Stomach smooth muscle (tissue), 2 donors: ENCODE measurements around the gene ICAM5.
"Not testable (repeated sequence)": the region's sequence is repeated elsewhere in the genome, so short reads cannot be mapped to it uniquely, and the experiment has no call there.

Source experiments
- H3K27ac ChIP-seq: one replicate; pipeline ENCODE4 v1.7.0; 2013; ENCODE audit warnings: mild to moderate bottlenecking, low read length, inconsistent platforms
- H3K27me3 ChIP-seq, 2 donors: one replicate each; pipeline ENCODE4 v1.7.0; 2013; ENCODE audit warnings: low read length in 2 of 2; ENCODE audit not compliant: insufficient read depth in 2 of 2, control insufficient read depth in 1 of 2
- H3K36me3 ChIP-seq, 2 donors: one replicate each; pipeline ENCODE4 v1.7.0; 2013; ENCODE audit warnings: low read length in 2 of 2; ENCODE audit not compliant: control insufficient read depth in 2 of 2, insufficient read depth in 2 of 2
- H3K4me1 ChIP-seq: one replicate; pipeline ENCODE4 v1.7.0; 2013; ENCODE audit warnings: low read length; ENCODE audit not compliant: control insufficient read depth, insufficient read depth
- H3K4me3 ChIP-seq, 2 donors: one replicate each; pipeline ENCODE4 v1.7.0; 2013; ENCODE audit warnings: low read length in 2 of 2
- H3K9ac ChIP-seq, 2 donors: one replicate each; pipeline ENCODE4 v1.7.0; 2013; ENCODE audit warnings: low read length in 2 of 2, mild to moderate bottlenecking in 1 of 2
- H3K9me3 ChIP-seq, 2 donors: one replicate each; pipeline ENCODE4 v1.7.0; 2013; ENCODE audit warnings: low read length in 2 of 2; ENCODE audit not compliant: control insufficient read depth in 2 of 2
- donor health status: healthy.
- donor health status: Pancreatic carcinoma.

The ICAM5 gene, protein sequence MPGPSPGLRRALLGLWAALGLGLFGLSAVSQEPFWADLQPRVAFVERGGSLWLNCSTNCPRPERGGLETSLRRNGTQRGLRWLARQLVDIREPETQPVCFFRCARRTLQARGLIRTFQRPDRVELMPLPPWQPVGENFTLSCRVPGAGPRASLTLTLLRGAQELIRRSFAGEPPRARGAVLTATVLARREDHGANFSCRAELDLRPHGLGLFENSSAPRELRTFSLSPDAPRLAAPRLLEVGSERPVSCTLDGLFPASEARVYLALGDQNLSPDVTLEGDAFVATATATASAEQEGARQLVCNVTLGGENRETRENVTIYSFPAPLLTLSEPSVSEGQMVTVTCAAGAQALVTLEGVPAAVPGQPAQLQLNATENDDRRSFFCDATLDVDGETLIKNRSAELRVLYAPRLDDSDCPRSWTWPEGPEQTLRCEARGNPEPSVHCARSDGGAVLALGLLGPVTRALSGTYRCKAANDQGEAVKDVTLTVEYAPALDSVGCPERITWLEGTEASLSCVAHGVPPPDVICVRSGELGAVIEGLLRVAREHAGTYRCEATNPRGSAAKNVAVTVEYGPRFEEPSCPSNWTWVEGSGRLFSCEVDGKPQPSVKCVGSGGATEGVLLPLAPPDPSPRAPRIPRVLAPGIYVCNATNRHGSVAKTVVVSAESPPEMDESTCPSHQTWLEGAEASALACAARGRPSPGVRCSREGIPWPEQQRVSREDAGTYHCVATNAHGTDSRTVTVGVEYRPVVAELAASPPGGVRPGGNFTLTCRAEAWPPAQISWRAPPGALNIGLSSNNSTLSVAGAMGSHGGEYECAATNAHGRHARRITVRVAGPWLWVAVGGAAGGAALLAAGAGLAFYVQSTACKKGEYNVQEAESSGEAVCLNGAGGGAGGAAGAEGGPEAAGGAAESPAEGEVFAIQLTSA

DNA sequence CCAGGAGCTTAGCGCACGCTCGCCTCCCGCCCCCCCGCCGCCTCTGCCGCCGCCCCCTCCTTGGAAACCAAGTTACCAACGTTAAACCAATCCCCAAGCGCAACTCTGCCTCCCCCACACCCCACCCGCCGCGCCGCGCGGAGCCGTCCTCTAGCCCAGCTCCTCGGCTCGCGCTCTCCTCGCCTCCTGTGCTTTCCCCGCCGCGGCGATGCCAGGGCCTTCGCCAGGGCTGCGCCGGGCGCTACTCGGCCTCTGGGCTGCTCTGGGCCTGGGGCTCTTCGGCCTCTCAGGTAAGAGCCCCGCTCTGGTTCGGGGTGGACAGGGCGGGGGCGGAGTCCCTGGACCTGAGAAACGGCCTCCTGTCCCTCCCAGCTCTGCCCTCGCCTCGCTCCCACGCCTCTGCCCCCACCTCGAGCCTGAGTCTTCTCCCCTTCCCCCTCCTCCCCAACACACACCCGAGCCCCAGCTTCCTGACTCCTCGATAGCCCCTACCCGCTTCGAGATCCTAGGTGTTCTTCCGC lies at the start of gene ICAM5:
Gene ICAM5, plus strand, starts transcription at position 117 of the 521 bp plus-strand sequence. Its CDS starts 92 bp downstream, at position 209.
- peaks cover 76 to 85% of the 10 kb centered on the region in 2 donors for H3K27me3 ChIP-seq
- H3K9me3 ChIP-seq: no peaks in the 10 kb centered on the region
- peak within 1 kb of the TSS; percentile 49 to 67 for H3K4me3 ChIP-seq
- H3K9ac ChIP-seq: no peak within 1 kb of the TSS
- H3K4me1 ChIP-seq: peaks cover 56% of the 10 kb centered on the region
- no peaks in the 10 kb centered on the region for H3K36me3 ChIP-seq
- no peak within 1 kb of the TSS for H3K27ac ChIP-seq

DNA sequence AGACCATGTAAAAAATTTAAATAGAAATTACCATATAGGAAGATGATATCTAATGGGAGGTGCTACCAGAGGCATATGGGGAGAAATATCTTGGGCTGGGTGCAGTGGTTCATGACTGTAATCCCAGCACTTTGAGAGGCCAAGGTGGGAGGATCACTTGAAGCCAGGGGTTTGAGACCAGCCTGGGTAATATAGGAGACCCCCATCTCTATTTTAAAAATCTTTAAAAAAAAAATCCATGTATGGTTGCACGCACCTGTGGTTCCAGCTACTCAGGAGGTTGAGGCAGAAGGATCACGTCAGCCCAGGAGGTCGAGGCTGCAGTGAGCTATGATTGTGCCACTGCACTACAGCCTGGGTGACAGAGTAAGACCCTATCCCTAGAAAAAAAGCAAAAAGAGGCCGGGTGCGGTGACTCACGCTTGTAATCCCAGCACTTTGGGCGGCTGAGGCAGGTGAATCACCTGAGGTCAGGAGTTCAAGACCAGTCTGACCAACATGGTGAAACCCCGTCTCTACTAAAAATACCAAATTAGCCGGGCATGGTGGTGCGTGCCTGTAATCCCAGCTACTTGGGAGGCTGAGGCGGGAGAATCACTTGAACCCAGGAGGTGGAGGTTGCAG lies 47.8 kb upstream of the ICAM5 start:
- H3K4me1 ChIP-seq, H3K27ac ChIP-seq, H3K9me3 ChIP-seq, H3K36me3 ChIP-seq, H3K9ac ChIP-seq, H3K4me3 ChIP-seq, H3K27me3 ChIP-seq: not testable (repeated sequence)

DNA sequence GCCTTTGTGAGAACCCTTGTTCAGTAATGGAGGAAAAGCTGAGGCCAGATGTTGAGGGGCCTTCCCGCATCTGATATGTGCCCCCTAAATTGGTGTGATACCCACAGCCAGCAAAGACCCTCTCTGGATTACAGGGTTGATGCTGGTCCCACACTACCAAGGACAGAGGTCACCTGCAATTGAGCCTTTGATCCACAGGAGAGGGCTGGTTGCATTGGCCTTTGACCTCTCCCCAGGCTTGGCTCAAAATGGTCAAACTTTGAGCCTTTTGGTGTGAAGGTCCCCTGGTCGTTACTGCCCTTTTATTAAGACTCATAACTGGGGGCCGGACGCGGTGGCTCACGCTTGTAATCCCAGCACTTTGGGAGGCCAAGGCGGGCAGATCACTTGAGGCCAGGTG lies 46.1 kb upstream of the ICAM5 start:
- Histone ChIP-seq H3K4me3 (no peak overlapping the region), H3K36me3 (no peaks in the 10 kb centered on the region), H3K27me3 (no peaks in the 10 kb centered on the region), H3K9me3 (no peaks in the 10 kb centered on the region), H3K9ac (no peak overlapping the region), H3K4me1 (no peaks in the 10 kb centered on the region), H3K27ac (no peak overlapping the region)

DNA sequence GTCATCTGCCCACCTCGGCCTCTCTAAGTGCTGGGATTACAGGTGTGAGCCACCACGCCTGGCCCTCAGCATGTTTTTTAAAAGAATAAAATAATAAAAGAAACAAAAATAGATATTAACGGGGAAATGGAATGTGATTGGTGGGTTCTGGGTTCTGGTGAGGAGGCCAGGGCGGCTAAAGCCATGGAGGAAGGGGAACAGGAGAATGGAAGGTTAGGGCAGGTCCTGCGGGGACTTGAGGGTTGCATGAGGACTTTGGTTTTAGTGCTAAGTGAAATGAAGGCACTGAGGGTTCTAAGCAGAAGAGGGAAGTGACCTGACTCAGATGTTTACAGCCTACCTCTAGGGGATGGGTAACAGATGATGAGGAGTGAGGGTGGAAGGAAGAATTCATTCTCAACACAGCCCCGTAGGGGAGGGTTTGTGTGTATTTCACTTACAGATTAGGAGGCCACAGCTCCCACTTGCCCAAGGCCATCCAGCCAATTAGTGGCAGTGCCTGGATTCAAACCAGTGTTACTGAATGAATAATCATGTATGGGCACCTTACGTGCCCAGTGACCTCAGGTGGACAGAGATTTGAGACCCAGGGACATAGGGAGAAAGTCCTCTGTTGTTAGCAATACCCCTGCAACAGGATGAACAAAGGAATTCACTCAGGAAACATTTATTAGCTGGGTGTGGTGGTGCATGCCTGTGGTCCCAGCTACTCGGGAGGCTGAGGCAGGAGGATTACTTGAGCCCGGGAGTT lies 44.4 kb upstream of the ICAM5 start:
- Histone ChIP-seq H3K27me3 (no peaks in the 10 kb centered on the region), H3K9me3 (no peaks in the 10 kb centered on the region), H3K9ac (no peak overlapping the region), H3K27ac (no peak overlapping the region), H3K4me3 (no peak overlapping the region), H3K4me1 (peaks cover 2% of the 10 kb centered on the region), H3K36me3 (no peaks in the 10 kb centered on the region)

DNA sequence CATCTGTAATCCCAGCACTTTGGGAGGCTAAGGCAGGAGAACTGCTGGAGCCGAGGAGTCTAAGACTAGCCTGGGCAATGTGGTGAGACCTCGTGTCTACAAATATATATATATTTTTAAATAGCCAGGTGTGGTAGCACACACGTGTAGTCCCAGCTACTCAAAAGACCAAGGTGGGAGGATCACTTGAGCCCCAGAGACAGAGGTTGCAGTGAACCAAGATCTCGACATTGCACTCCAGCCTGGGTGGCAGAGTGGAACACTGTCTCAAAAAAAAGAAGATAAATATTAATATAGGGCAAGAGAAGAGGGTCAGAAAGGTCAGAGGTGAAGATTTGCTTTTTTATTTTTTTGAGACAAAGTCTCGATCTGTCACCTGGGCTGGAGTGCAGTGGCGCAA lies 43.2 kb upstream of the ICAM5 start:
- H3K4me1 ChIP-seq: peaks cover 2% of the 10 kb centered on the region
- no peak overlapping the region for H3K27ac ChIP-seq
- H3K36me3 ChIP-seq: no peaks in the 10 kb centered on the region
- no peak overlapping the region for H3K4me3 ChIP-seq
- no peaks in the 10 kb centered on the region for H3K9me3 ChIP-seq
- H3K27me3 ChIP-seq: no peaks in the 10 kb centered on the region
- H3K9ac ChIP-seq: no peak overlapping the region

DNA sequence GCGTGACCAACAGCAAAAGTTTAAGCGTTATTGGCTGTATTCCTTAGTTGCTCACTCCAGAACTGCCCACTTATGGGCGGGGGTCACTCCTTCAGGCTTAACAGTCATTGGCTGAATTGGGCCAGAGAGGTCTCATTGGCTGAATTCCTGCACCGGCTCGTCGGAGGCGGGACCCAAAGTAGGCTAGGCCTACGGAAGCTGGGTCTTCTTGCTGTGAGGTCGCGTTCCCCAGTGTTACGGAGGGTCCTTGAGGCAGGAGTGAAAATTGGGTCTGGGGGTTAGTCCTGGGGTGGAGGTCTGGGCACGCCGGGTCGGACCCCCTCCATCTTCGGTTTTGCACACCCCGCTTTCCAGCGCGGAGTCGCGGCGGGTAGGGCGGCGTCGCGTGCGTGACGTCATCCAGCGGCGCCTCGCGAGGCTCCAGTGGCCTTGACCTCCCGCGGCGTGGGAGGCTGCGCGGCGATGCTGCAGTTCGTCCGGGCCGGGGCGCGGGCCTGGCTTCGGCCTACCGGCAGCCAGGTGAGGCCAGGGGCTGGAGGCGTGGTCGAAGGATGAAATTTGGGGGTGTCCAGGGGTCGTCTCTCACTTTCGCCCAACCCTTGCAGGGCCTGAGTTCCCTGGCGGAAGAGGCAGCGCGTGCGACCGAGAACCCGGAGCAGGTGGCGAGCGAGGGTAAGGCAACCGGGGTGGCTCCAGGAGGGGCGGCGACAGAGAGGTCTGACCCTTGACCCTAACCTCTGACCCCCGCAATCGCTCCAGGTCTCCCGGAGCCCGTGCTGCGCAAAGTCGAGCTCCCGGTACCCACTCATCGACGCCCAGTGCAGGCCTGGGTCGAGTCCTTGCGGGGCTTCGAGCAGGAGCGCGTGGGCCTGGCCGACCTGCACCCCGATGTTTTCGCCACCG lies 37.7 kb upstream of the ICAM5 start, which contains the start of gene MRPL4:
Gene MRPL4, plus strand, starts transcription at position 423 of the 903 bp plus-strand sequence. Its CDS starts 40 bp downstream, at position 463.
- Histone ChIP-seq H3K9me3 (no peaks in the 10 kb centered on the region), H3K27me3 (no peaks in the 10 kb centered on the region), H3K27ac (peak within 1 kb of the TSS; percentile 71), H3K9ac (peak within 1 kb of the TSS; percentile 85 to 94), H3K36me3 (peaks cover 18 to 21% of the 10 kb centered on the region in 2 donors), H3K4me1 (peaks cover 12% of the 10 kb centered on the region), H3K4me3 (peak within 1 kb of the TSS; percentile 98)

DNA sequence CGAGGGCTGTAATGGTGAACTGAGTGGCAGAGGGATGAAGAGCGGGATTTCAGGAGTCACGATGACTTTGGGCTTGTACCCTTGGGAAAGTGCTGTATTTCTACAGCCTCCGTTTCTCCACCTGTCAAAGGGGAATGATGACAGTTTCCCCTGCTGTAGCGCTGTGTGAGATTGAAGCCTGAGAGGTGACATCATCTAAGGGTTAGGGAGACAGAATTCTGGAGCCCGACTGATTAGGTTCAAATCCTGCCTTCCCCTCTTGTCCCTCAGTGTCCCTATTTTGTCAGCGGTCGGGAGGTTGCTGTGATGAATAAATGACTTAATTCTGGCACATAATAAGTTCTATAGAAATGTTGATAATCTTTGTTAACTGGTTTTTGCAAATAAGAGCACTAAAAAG lies 37.0 kb upstream of the ICAM5 start:
- Histone ChIP-seq H3K4me3 (peak overlapping the region; percentile 98), H3K4me1 (peaks cover 12% of the 10 kb centered on the region), H3K36me3 (peaks cover 25 to 28% of the 10 kb centered on the region in 2 donors), H3K27me3 (no peaks in the 10 kb centered on the region), H3K27ac (peak overlapping the region; percentile 71), H3K9me3 (no peaks in the 10 kb centered on the region), H3K9ac (peak overlapping the region; percentile 85 to 94)

DNA sequence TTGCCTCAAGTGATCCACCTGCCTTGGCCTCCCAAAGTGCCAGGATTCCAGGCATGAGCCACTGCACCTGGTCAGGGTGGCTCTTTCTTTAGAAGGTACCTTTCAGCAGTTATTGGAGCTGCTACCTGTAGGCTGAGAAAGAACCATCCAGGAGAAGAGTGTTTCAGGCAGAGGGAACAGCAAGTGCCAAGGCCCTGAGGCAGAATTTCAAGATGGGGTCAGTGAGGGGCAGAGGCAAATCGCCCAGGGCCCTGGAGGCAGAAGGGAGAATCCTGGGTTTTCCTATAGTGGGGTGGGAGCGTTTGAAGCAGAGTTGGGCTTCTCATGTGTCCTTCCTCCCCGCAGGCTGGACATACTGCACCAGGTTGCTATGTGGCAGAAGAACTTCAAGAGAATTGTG lies 35.5 kb upstream of the ICAM5 start:
- Histone ChIP-seq H3K27ac (no peak overlapping the region), H3K36me3 (peaks cover 34 to 37% of the 10 kb centered on the region in 2 donors)

DNA sequence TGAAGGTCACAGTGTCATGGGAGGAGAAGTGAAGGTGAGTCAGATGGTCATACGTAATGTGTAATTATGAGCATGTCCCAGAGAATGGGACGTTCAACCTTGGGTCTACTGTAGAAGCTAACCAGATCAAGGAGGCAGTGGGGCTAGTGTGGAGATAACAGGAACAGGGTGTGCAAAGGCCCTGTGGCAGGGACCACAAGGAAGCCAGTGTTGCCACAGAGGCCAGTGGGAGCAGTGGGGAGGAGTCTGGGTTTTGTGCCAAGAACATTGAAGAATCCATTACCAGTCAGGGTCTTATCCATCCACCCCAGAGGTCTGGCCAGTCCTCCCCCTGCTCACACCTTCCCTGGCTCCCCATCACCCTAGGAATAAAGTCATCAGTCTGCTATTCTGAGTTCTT lies 34.4 kb upstream of the ICAM5 start:
- Histone ChIP-seq H3K4me1 (peaks cover 11% of the 10 kb centered on the region), H3K4me3 (no peak overlapping the region), H3K36me3 (peaks cover 34 to 37% of the 10 kb centered on the region in 2 donors), H3K27me3 (no peaks in the 10 kb centered on the region), H3K9me3 (no peaks in the 10 kb centered on the region), H3K9ac (no peak overlapping the region), H3K27ac (no peak overlapping the region)

More for the DNA sequence above, 35.5 kb upstream of the ICAM5 start:
- no peaks in the 10 kb centered on the region for H3K9me3 ChIP-seq
- H3K9ac ChIP-seq: no peak overlapping the region
- H3K27me3 ChIP-seq: no peaks in the 10 kb centered on the region
- H3K4me1 ChIP-seq: peaks cover 12% of the 10 kb centered on the region
- H3K4me3 ChIP-seq: no peak overlapping the region
